Raji (cell line): Measurements from ENCODE around the gene LRRC36.

ENCODE experiments used
- POLR2A ChIP-seq: IDR thresholded peaks from 2 replicates; pipeline ENCODE4 v1.6.1; 2011; ENCODE audit warnings: low read depth, low read length, control low read depth; ENCODE audit not compliant: insufficient read depth

LRRC36 gene

DNA sequence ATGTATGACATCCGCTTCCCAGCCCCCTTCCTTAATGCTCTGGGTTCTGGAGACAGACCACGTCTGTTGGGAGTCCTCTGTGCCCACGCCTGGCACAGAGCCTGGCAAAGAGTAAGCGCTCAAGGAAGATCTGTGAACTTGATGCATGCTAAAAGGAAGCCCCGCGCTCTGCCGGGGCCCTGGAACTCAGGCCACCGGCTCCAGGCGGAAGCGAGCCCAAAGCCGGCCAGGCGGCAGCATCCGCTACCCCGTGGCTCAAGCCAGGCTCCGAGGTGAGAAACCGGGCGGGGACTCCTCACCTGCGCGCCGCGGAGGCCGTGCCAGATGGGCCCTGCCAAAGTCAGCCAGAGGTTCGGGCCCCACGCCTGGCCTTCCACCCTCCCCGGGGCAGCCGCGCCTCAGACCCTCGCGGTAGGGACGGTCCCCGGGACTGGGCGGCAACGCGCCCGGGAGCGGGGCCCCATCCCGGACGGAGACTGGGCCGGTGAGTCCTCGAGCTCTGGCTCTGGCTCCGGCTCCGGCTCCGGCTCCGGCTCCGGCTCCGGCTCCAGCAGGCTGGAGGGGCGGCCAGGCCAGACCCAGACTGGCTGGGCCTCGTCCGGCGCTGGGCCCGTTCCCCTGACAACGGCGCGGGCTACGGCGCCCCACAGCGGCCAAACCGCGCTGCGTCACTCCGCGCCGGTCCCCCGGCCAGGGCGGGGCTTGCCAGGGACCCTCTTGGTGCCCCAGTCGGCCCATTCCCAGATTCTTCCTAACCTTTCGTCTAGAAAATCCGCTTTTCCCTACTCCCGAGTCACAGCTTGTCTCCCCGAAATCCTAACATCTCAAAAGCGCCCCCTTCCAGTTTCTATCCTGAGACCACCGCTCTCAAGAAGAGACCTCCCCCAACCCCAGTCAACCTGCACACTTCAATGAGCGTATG, 89.5 kb downstream of the LRRC36 start, which contains the start of gene ZDHHC1:
Gene ZDHHC1 (minus strand): TSS at position 606 of the 922 bp plus-strand sequence. CDS start 8,702 bp downstream, outside the sequence.
- TF ChIP-seq POLR2A = no peak

DNA sequence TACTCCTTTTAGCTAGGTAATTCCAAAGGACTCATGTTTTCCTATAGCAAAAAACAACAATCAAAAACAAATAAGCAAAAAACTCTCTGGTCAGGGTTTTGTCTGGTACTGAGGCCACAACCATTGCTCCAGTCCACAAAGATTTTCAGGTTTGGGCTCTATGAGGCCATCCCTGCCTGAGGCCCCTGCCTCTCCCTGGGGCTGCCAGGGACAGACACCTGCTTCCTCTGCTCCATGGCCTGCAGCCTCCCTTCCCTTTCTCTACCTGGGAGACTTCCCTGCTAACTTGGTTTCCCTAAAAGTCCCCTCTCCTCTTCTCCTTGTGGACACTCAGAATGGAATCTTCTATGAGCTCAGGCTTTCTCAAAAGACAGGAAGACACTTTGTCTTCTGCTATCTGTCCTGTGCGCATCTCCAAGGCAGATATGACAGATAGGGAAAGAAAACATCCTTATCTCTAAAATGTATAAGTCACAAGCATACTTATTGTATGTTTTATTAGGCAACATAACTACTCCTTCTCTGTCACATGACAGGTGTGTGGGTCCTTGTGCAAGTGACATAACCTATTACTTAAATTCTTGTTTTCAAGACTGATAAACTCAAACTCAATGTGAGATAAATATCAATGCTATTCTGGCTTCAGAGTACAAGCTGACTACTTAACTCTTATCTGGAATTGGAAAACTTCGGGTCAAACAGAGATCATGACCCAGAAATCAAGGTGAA, 90.9 kb downstream of the LRRC36 start:
- no peak for TF ChIP-seq POLR2A

DNA sequence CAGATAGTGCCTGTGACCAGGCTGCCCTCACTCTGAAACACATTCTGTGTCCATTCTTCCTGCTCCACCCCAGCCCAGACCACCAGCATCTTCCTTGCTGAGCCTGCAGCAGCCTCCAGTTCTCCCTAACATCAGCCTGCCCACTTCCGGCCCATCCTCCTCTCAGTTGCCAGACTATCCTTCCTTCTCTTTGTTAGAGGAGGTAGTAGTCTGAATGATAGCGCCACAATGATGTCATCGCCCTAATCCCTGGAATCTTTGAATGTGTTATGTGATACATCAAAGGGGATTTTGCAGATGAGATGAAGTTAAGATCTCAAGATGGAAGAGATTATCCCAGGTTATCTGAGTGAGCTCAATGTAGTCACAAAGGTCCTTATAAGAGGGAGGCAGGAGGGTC, 92.9 kb downstream of the LRRC36 start:
- no peak for TF ChIP-seq POLR2A

DNA sequence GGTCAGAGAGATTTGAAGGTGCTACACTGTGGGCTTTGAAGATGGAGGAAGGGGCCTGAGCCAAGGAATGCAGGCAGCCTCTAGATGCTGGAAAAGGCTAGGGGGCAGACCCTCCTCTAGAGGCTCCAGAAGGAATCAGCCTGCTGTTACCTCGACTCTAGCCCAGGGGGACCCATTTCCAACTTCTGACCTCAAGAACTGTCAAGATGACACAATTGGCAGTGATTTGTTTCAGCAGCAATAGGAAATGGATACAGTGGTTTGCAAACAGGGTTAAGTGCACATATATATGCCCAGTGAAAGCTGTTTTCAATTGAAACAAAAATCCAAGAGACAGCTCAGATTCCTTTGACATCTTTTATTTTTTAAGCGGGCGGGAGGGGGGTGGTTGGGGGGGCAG, 93.3 kb downstream of the LRRC36 start:
- TF ChIP-seq POLR2A = no peak

DNA sequence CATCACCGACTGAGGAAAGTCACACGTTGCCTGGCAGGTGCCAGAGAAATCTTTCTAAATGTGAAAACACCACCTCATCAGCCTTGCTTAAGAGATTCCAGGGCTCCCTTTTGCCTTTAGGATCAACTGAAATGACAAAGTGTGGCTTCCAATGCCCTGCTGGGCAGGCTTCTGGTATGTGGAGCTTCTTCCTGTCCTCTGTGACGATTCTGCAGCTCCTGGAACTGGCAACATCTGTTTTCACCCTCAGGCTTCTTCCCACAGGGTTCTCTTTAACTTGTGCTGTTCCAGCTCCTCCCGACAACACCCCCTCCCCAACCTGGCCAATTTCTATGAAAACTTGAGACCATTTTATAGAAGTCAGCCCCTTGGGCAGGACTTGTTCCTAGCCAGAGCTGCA, 94.4 kb downstream of the LRRC36 start:
- TF ChIP-seq POLR2A = no peak

DNA sequence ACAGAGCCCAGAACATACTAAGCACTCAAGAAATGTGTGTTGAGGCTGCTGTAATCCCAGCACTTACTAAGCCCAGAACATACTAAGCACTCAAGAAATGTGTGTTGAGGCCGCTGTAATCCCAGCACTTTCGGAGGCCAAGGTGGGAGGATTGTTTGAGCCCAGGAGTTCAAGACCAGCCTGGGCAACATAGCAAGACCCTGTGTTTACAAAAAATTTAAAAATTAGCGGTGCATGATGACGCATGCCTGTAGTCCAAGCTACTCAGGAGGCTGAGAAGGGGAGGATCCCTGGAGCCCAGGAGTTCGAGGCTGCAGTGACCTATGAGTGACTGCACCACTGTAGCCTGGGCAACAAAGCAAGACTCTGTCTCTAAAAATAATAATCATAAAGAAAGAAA, 96.4 kb downstream of the LRRC36 start:
- no peak for TF ChIP-seq POLR2A

DNA sequence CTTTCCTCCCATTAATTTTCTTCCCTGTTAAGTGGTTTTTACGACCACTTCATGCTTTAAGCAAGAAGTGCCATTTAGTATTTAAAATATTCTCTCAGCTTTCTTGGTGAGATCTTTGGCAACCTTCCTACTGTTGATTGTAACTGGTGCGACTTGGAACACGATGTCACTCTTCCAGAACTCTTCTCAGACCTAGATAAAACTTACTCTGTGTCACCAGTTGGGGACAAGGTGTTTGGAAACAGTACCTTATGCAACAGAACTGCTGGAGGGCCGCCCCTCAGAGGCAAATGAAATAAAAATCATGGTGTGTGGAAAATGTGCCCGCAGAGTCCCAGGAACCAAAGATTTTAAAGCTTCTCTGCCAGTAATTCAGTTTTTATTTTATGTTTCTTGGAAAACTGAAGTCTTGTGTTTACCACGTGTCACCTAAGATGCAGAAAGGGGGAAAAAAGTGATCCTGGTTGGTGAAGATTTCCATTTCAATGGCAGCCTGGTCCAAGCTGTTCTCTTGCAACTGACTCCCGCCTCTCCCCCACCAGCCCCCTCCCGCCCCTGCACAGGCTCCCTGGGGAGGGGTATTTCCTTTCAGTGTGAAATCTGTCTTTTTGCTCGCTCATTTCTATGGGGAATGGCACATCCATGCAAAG, 97.1 kb downstream of the LRRC36 start:
- no peak for TF ChIP-seq POLR2A

DNA sequence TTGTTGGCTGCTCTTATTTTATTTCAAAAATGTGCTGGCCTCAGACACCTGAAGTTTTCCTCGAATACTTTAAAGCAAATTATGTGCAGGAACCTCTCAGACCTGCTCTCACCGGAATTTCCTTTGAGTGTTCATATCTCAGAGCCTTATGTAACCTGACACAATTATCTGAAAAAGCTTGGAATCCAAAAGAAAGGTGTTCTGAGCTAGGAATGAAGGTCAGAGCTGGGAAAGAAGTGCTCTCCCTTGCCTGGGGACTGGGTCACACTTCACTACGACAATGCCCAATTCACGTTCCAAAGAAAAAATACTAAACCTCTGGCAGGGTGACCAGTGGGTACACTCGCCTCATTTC, 97.6 kb downstream of the LRRC36 start:
- TF ChIP-seq POLR2A = no peak

DNA sequence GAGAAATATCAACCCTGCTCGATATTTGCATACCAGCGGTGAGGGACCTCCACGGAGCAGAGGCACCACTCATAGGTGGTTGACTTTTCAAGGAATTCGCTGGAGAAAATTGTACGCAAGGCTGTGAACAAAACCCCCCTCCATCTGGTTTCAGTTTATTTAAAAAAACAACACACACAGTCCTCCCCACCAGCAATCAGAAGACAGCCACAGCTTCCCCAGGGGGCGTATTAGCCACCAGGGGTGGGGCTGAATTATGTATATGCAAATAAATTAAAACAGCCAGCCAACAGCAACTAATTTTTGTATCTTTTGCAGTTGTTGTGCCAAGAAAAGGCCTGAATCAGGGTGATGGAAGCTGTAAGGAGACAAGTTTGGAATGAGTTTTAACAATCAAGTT, 98.4 kb downstream of the LRRC36 start:
- no peak for TF ChIP-seq POLR2A

DNA sequence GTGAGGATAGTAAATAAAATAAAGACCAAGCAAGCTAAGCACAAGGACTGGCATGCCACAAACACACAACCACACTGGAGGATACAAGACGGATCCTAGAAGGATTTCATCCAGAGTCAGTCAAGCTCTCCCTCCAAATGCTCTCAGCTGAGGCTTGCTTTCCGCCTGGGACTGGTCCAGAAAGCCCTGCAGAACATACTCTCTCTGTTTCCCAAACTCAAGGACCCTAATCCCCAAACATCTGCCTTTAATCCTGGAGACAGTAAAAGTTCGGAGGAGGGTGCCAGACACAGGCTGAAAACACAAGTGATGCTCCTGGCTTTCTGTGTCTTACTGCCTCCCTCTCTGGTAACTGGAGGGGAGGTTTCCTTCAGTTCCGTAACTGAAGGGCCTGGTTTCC, 99.0 kb downstream of the LRRC36 start:
- TF ChIP-seq POLR2A = no peak

DNA sequence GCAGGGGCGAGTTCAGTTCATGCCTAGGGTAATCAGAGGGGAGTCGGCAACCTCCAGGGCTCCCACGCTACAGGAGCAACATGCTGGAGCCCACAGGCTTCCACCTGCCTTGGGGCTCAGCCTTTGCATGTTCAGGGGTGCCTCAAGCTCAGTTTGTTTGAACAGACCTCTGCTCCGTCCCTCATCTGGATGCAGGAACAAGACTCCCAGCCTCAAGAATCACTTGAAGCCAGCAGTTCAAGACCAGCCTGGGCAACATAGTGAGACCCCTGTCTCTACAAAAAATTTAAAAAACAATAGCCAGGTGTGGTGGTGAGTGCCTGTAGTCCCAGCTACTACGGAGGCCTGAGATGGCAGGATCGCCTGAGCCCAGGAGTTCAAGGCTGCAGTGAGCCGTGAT, 99.4 kb downstream of the LRRC36 start:
- TF ChIP-seq POLR2A = no peak

DNA sequence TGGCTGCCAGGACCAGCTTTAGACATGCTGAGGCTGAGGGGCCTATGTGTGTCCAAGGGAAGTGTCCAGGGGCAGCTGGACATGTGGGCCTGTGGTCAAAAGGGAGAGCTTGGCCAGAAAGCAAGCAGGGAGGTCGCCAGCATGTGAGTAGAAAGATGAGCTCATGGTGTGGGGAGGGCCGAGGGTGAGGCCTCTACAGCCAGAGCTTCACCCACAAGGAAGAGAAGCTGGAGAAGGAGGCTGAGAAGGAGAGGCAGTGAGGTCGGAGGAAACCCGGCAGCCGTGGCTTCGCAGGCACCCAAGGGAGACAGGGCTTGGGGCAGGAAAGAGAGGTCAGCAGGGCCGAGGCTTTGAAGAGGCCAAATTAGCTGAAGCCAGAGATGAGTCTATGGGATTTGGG, 100.3 kb downstream of the LRRC36 start:
- TF ChIP-seq POLR2A = no peak

DNA sequence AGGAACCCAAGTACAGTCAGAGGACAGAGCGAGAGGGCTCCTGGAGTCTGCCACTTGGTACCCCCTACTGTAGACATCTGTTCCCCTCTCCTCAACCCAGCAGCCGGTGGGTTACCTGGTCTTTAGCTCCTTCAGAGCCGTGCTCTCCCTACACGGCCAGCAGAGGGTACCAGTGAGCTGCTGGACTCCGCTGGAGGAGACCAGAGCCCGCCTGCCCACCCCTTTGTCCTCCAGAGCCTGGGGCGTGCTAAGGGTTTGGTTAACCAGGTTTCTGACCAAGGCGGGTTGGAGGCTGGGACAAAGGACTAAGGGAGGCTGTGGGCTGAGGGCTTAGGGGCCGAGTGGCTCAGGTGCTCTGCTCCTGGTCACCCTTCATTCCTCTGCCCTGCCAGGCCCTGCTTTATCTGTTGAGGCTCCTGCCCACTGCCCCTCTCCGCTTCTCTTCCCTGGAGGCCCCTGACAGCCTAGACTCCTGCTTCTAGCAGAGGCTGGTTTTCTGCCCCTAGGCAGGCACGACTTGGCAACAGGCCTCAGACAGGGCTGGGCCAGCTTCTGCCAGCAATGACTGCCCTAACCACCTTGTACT, 101.6 kb downstream of the LRRC36 start:
- no peak for TF ChIP-seq POLR2A

DNA sequence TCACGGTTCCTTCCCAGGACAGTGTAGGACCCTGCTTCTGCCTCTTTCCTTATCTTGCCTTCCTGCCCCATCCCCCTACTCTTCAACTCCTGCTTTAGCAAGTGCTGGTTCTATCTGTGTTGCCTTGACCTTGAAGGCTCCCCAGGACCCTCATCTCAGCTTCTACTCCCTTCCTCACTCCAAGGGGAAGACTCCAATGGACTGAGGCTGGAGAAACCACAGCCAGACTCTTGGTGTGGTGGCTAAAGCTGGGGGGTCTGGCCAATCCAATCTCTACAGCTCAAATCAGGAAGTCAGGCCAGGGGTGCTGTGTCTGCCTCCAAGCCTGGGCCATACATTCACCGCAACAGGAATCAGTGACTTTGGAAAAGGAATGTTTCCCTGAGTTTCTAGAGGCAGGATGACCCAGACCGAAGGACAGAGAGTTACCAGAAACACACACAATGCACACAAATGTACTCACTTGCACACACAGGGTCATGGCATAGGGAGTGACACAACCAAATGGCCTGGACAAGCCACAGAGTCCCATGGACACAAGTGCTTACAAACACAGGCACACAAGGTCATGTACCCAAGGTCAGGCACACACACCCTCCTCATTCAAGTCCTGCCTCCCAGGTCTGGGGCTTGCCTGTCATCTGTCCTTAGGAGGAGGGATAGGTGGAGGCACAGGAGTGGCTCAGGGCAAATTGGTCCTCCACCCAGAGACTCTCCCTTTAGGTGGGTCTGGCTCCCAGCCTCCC, 102.6 kb downstream of the LRRC36 start:
- TF ChIP-seq POLR2A = no peak
